OCI-LY1 (cell line): ENCODE results near the gene SLC17A2.
"Not testable (repeated sequence)": the region's sequence is repeated elsewhere in the genome, so short reads cannot be mapped to it uniquely, and the experiment has no call there.

Experiments
- H2AFZ ChIP-seq: fragments of 200-600 bp; sonication (generic), shearing (Covaris generic); 2 replicates; pipeline ENCODE4 v1.6.0; 2014; ENCODE audit warnings: antibody characterized with exemption, mild to moderate bottlenecking, low read length
- H3F3A ChIP-seq: fragments of 200-600 bp; sonication (generic), shearing (Covaris generic); 2 replicates; pipeline ENCODE4 v1.6.0; 2014; ENCODE audit warnings: mild to moderate bottlenecking, antibody characterized with exemption, low read length, moderate library complexity; ENCODE audit not compliant: insufficient read depth
- H3K27ac ChIP-seq: fragments of 200-600 bp; sonication (generic); 2 replicates; pipeline ENCODE4 v1.5.1; 2014; ENCODE audit warnings: low read length, mixed run types, mild to moderate bottlenecking, low read depth; ENCODE audit not compliant: poor library complexity, severe bottlenecking
- H3K27me3 ChIP-seq: fragments of 200-600 bp; sonication (generic); 2 replicates; pipeline ENCODE4 v1.6.0; 2014; ENCODE audit warnings: antibody characterized with exemption, mild to moderate bottlenecking, low read length, moderate library complexity; ENCODE audit not compliant: insufficient read depth
- H3K36me3 ChIP-seq: fragments of 200-600 bp; sonication (generic); 2 replicates; pipeline ENCODE4 v1.6.1; 2014; ENCODE audit warnings: mild to moderate bottlenecking, antibody characterized with exemption, low read length, moderate library complexity, mixed read lengths; ENCODE audit not compliant: insufficient read depth
- H3K4me1 ChIP-seq: fragments of 200-600 bp; sonication (generic); 2 replicates; pipeline ENCODE4 v1.5.1; 2014; ENCODE audit warnings: mild to moderate bottlenecking, low read length, moderate library complexity; ENCODE audit not compliant: insufficient read depth, severe bottlenecking
- H3K4me2 ChIP-seq: fragments of 200-600 bp; sonication (generic), shearing (Covaris generic); 2 replicates; pipeline ENCODE4 v1.6.1; 2014; ENCODE audit warnings: low read length
- H3K4me3 ChIP-seq: fragments of 200-600 bp; sonication (generic); 2 replicates; pipeline ENCODE4 v1.5.1; 2014; ENCODE audit warnings: low read length, low read depth, mild to moderate bottlenecking, mixed read lengths; ENCODE audit not compliant: poor library complexity, severe bottlenecking
- H3K79me2 ChIP-seq: fragments of 200-600 bp; shearing (Covaris generic); 2 replicates; pipeline ENCODE4 v1.6.1; 2016; ENCODE audit warnings: mixed run types, low read length, mixed read lengths; ENCODE audit not compliant: insufficient read depth
- H3K9ac ChIP-seq: fragments of 200-600 bp; sonication (generic), shearing (Covaris generic); 2 replicates; pipeline ENCODE4 v1.6.1; 2014; ENCODE audit warnings: mild to moderate bottlenecking, low read length, mixed read lengths
- H3K9me2 ChIP-seq: fragments of 200-600 bp; sonication (generic), shearing (Covaris generic); 2 replicates; pipeline ENCODE4 v1.6.1; 2014; ENCODE audit warnings: low read depth, mild to moderate bottlenecking, low read length, mixed read lengths
- H3K9me3 ChIP-seq: fragments of 200-600 bp; shearing (Covaris generic); 2 replicates; pipeline ENCODE4 v1.6.1; 2014; ENCODE audit warnings: low read length, mixed read lengths
- H4K20me1 ChIP-seq: fragments of 200-600 bp; sonication (generic), shearing (Covaris generic); 2 replicates; pipeline ENCODE4 v1.6.0; 2016; ENCODE audit warnings: mild to moderate bottlenecking, low read length; ENCODE audit not compliant: insufficient read depth
- CTCF ChIP-seq: fragments of 200-600 bp; sonication (generic), shearing (Covaris generic); IDR thresholded peaks from 2 replicates; pipeline ENCODE4 v1.5.1; 2017; ENCODE audit warnings: mild to moderate bottlenecking, antibody characterized with exemption, low read length, moderate library complexity, mixed read lengths
- EZH2 ChIP-seq: fragments of 200-600 bp; sonication (generic), shearing (Covaris generic); IDR thresholded peaks from 2 replicates; pipeline ENCODE4 v1.8.0; 2017; ENCODE audit warnings: borderline replicate concordance, mixed run types, mild to moderate bottlenecking, antibody characterized with exemption, low read length, moderate library complexity, mixed read lengths

Gene SLC17A2

GRCh38 chr6:25934735-25935313, 4.3 kb upstream of the SLC17A2 start:
- TF ChIP-seq EZH2, result no peak
- TF ChIP-seq CTCF, result no peak
- no peaks in the 10 kb centered on the region for H3K9me3 ChIP-seq
- H2AFZ ChIP-seq, result no peak overlapping the region
- H3K27ac ChIP-seq, result no peak overlapping the region
- H3K4me2 ChIP-seq, result no peak overlapping the region
- H3K79me2 ChIP-seq, result no peaks in the 10 kb centered on the region
- H3K9me2 ChIP-seq, result no peaks in the 10 kb centered on the region
- H3K27me3 ChIP-seq, result no peaks in the 10 kb centered on the region
- H3K4me3 ChIP-seq, result no peak overlapping the region
- H3K36me3 ChIP-seq, result no peaks in the 10 kb centered on the region
- H3F3A ChIP-seq, result no peaks in the 10 kb centered on the region
- no peak overlapping the region for H3K9ac ChIP-seq
- H4K20me1 ChIP-seq, result no peaks in the 10 kb centered on the region
- H3K4me1 ChIP-seq, result no peaks in the 10 kb centered on the region

- no peaks in the 10 kb centered on the region for H3K36me3 ChIP-seq
- no peaks in the 10 kb centered on the region for H3K79me2 ChIP-seq
- H3K4me3 ChIP-seq, result no peak overlapping the region
- no peak overlapping the region for H3K27ac ChIP-seq
- H3F3A ChIP-seq, result no peaks in the 10 kb centered on the region
- no peak overlapping the region for H3K4me2 ChIP-seq
- no peak overlapping the region for H3K9ac ChIP-seq
- no peaks in the 10 kb centered on the region for H3K9me3 ChIP-seq
- no peaks in the 10 kb centered on the region for H3K9me2 ChIP-seq
- TF ChIP-seq CTCF (no peak), EZH2 (no peak)
- H4K20me1 ChIP-seq, result no peaks in the 10 kb centered on the region
- no peaks in the 10 kb centered on the region for H3K4me1 ChIP-seq
- no peaks in the 10 kb centered on the region for H3K27me3 ChIP-seq
- H2AFZ ChIP-seq, result no peak overlapping the region
These were observed 3.7 kb upstream of the SLC17A2 start for GRCh38 chr6:25934156-25934555.

- TF ChIP-seq EZH2, result no peak
- no peak for TF ChIP-seq CTCF
- H3K9me2 ChIP-seq, result no peaks in the 10 kb centered on the region
These were observed 869 bp upstream of the SLC17A2 start for GRCh38 chr6:25931411-25931709.

GRCh38 chr6:25929785-25930184, 706 bp downstream of the SLC17A2 start:
- H3K4me3 ChIP-seq, H3K4me1 ChIP-seq, H3K27ac ChIP-seq: not testable (repeated sequence)

More at GRCh38 chr6:25931411-25931709, 869 bp upstream of the SLC17A2 start:
- H3K27ac ChIP-seq, result no peak overlapping the region
- no peaks in the 10 kb centered on the region for H3K36me3 ChIP-seq
- no peaks in the 10 kb centered on the region for H3K4me1 ChIP-seq
- H4K20me1 ChIP-seq, result no peaks in the 10 kb centered on the region
- no peaks in the 10 kb centered on the region for H3F3A ChIP-seq
- no peaks in the 10 kb centered on the region for H3K27me3 ChIP-seq
- H3K4me2 ChIP-seq, result no peak overlapping the region
- no peak overlapping the region for H2AFZ ChIP-seq
- no peak overlapping the region for H3K4me3 ChIP-seq
- no peaks in the 10 kb centered on the region for H3K9me3 ChIP-seq
- H3K9ac ChIP-seq, result no peak overlapping the region
- no peaks in the 10 kb centered on the region for H3K79me2 ChIP-seq

More at GRCh38 chr6:25929785-25930184, 706 bp downstream of the SLC17A2 start:
- H3K4me2 ChIP-seq, H3K9ac ChIP-seq, H3K9me3 ChIP-seq, H3K79me2 ChIP-seq, H3K36me3 ChIP-seq, H3F3A ChIP-seq, H3K9me2 ChIP-seq, H3K27me3 ChIP-seq, H2AFZ ChIP-seq, H4K20me1 ChIP-seq: not testable (repeated sequence)
